NCI-H69 (cell line): ENCODE results near the gene PGAP6.

Source experiments
- DNase-seq: peaks from one replicate; lab custom pipeline; 2025; lab: John Stamatoyannopoulos, UW

The PGAP6 gene

DNA sequence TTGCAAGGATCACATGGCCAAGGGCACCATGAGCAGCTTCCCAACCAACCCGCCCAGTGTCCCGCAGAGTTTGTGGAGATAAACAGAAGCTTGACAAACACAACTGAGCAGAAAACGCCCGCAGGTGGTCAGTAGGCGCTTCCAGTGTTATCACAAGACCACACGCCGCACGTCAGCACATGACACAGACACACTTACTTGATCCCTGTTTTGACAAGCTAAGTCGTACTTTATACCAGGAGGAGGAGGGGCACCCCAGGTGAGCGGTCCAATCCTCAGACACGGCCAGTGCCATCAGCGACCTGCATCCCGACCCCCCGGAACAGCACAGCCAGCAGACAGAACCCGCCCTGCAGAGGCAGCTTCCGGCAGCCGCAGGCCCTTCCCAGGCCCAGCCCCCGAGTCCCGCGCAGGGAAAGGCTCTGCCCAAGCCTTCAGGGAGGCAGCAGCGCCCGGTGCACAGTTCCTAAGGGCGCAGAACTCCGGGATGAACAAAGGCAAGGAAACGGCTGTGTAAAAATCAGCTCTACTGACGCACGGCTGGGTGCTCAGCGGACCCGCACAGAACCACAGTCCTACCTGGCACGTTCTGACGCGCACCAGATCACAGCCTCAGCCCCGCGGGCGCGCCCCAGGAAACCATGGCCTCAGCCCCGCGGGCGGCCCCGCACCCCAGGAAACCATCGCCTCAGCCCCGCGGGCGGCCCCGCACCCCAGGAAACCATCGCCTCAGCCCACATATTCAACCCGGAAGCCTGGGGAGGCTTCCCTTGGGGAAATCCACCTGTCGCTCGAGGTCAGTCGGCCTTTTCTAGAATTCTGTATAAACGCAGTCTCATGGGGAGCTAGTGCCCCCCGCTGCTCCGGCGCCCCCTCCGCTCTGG lies 57.1 kb downstream of the PGAP6 start:
- peak; percentile 82 for DNase-seq

DNA sequence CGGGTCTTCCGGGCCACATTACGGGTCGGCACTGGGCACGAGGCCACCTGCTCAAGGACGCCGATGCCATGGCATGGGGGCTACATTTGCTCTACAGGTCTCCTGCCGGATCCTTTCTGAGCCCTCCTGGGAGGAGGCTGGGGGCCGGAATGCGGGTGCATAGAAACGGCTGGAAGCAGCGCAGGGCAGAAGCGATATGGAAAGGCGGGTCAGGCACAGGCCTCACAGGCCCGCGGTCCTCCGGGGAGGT lies 57.7 kb downstream of the PGAP6 start:
- no peak for DNase-seq

DNA sequence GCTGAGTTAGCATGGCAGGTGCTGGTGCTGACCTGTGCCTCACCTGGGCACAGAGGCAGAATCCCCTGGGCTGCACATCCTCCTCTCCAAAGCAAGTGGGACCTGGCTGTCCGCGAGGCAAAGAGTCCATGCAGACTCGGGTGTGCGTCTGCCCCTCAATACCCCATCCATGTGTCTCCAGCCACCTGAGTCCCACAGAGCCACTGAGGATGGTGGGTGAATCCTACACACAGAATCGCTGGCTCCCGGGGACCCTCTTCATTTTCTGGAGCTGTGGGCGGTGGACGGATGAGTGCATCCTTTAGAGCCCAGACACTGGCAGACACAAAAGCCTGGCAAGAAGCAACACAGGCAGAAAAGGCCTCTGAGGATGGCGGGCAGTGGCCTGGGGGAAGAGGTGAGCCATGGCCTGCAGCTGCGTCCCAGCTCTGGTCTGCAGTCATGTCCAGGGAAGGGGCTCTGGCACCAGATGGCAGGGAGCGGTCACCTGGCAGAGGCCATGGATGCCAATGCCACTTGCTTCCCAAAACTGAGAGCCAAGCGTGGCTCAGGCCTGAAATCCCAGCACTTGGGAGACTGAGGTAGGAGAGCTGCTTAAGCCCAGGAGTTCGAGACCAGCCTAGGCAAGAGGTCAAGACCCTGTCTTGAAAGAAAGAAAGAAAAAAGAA lies 59.2 kb downstream of the PGAP6 start:
- DNase-seq: no peak

DNA sequence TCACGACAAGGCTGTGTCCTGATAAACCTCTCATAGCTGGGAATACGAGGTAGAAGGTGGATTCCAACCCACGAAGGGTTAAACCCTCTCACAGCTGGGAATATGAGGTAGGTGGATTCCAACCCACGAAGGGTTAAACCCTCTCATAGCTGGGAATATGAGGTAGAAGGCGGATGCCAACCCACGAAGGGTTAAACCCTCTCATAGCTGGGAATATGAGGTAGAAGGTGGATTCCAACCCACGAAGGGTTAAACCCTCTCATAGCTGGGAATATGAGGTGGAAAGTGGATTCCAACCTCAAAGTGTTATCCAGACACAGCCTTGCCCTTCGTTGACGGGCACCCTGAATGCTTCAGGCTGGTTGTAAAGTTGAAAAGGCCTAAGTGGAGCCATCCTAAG lies 60.2 kb downstream of the PGAP6 start:
- DNase-seq: no peak
